T-helper 2 cell treated with Interferon-gamma antibody and Interleukin-4, amounts not matched to agents 100 ng/mL and 5 ng/mL, for 36 hours (primary cell): ENCODE results near the gene IFITM1. TPM values are rescaled to one million over a fixed set of nuclear protein-coding genes. Genes with fewer than 3 reads are reported as not detected.

Source experiments
- intact Hi-C: fragments of 100-400 bp; cut with micrococcal nuclease; formaldehyde crosslinking; loops from one replicate; pipeline ENCODE4 v1.15.1; 2023
- total RNA-seq: library from RNA; stranded (reverse); gene quantifications from 2 replicates; pipeline ENCODE4 v1.2.3, GENCODE V29; 2022

The IFITM1 gene
- 724 and 750 TPM in 2 replicates for total RNA-seq

GRCh38 chr11:313787-314553, at the start of gene IFITM1:
TSS of gene IFITM1 (plus strand) at chr11:314040. CDS start at chr11:314171, 131 bp downstream.
- intact Hi-C loops, result loop anchor here (2.0 kb wide), 4 partner anchors 43 to 135 kb away; partner anchors contain the start of genes BET1L and RIC8A

GRCh38 chr11:266676-267439, 47.0 kb upstream of the IFITM1 start:
- intact Hi-C loops, result loop anchor here (1.0 kb wide), 1 partner anchor 31 kb away; the partner anchor contains the start of genes PSMD13 and SIRT3

- intact Hi-C loops, result loop anchor here (1.0 kb wide), 1 partner anchor 31 kb away; the partner anchor contains the start of genes PSMD13 and SIRT3
Measured at GRCh38 chr11:267491-267994, 46.3 kb upstream of the IFITM1 start.

- intact Hi-C loops, result loop anchor here (1.0 to 2.0 kb wide), 5 partner anchors 12 to 139 kb away; no protein-coding TSS in a partner anchor
Measured at GRCh38 chr11:268716-269145, 45.1 kb upstream of the IFITM1 start.

GRCh38 chr11:269146-269890, 44.5 kb upstream of the IFITM1 start:
- intact Hi-C loops, result loop anchor here (1.0 to 2.0 kb wide), 4 partner anchors 11 to 86 kb away; no protein-coding TSS in a partner anchor

GRCh38 chr11:270451-271318, 43.2 kb upstream of the IFITM1 start:
- intact Hi-C loops, result no loop called here

- intact Hi-C loops, result no loop called here
Measured at GRCh38 chr11:271319-271715, 42.5 kb upstream of the IFITM1 start.

GRCh38 chr11:272195-272930, 41.5 kb upstream of the IFITM1 start:
- intact Hi-C loops, result no loop called here

- intact Hi-C loops, result no loop called here
Measured at GRCh38 chr11:272931-273198, 41.0 kb upstream of the IFITM1 start.

GRCh38 chr11:276219-276618, 37.6 kb upstream of the IFITM1 start:
- intact Hi-C loops, result no loop called here

GRCh38 chr11:278001-278951, 35.6 kb upstream of the IFITM1 start, which contains the start of gene NLRP6:
TSS of gene NLRP6 (plus strand) at chr11:278407. CDS start at chr11:278570, 163 bp downstream.
- intact Hi-C loops, result no loop called here

- intact Hi-C loops, result no loop called here
Measured at GRCh38 chr11:279040-279965, 34.5 kb upstream of the IFITM1 start.

- intact Hi-C loops, result loop anchor here (1.0 kb wide), 1 partner anchor 11 kb away; no protein-coding TSS in a partner anchor
Measured at GRCh38 chr11:279966-280705, 33.7 kb upstream of the IFITM1 start.

- intact Hi-C loops, result loop anchor here (1.0 kb wide), 1 partner anchor 12 kb away; no protein-coding TSS in a partner anchor
Measured at GRCh38 chr11:280706-281485, 32.9 kb upstream of the IFITM1 start.

GRCh38 chr11:281486-282161, 32.2 kb upstream of the IFITM1 start:
- intact Hi-C loops, result no loop called here
